Fibroblast of the aortic adventitia (primary cell): Measurements from ENCODE around the gene EML6. TPM values are rescaled to one million over a fixed set of nuclear protein-coding genes. Genes with fewer than 3 reads are reported as not detected.

Experiments used
- DNase-seq: peaks from one replicate; pipeline ENCODE4 v3.0.0-alpha.2; 2010; ENCODE audit warnings: low read depth
- H3K4me3 ChIP-seq: 2 replicates; pipeline ENCODE4 v1.5.1; 2011; ENCODE audit warnings: low read depth, mild to moderate bottlenecking, control low read depth, low read length, moderate library complexity
- CTCF ChIP-seq: IDR thresholded peaks from 2 replicates; pipeline ENCODE4 v1.5.1; 2011; ENCODE audit warnings: mild to moderate bottlenecking, low read length, control low read depth, inconsistent platforms; ENCODE audit not compliant: insufficient read depth
- total RNA-seq: library from RNA; depleted of rRNA; stranded (reverse); fragments of >200 nt; gene quantifications from 2 replicates; pipeline ENCODE4 v1.2.3, GENCODE V29; 2012; ENCODE audit warnings: low replicate concordance

EML6 gene
- total RNA-seq, 1 donor, result 2.8 TPM

DNA sequence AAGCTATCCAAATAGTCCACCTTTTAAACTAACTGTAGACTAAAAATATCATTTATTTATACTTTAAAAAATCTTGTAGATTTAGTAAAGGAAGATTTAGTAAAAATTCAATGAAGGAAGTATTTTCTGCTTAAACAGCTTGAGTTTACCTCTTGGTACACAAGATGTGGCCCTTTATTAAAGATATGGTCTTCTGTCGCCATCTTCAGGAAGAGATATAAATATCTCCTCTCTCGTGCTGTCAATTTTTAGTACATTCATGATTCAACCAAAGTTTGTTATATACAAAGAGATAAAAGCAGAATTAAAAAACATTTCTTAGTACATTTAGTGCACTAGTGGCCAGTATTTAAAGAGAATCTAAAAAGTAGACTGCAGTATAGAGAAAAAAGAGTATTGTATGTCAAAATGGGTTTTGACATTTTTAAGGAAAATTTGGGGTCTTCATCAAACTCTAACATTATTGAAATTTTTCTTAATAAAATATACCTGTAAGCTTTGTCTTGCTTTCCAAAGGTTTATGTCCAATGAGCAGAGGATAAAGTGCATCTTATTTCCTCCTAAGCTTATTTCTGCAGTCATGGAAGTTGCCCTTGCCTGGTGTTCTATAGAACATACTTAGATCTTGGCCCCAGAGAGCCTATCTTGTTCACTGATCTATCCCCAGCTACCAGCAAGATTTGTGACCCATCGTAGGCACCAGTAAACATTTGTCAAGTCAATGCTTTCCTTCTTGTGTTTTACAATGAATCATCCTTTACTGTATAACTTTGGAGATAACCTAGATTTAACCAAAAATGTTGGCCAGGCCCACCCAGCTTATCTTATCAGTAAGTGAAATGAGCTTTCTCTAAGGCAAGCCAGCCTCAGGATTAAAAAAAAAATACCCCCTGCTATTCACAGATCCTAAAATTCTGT lies 18.5 kb upstream of the EML6 start:
- peak; percentile 88 for DNase-seq
- peak; percentile 58 for TF ChIP-seq CTCF

DNA sequence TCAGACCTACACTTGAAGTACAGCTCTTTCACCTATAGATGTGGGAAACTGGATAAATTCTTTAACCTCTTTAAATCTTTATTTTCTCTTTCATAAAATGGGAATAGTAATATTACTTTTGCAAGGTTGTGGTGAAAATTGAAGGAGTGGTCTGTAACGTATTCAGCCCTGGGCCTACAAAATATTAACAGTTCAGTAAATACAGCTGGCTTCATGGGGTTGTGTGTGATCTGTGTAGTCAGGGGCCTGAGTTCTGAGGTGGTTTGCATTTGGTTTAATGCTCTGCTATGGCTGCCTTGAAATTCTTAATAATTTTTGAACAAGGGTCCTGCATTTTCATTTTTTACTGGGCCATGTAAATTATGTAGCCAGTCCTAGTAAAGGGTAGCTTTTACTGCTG lies 16.8 kb upstream of the EML6 start:
- no peak overlapping the region for H3K4me3 ChIP-seq
- no peak for TF ChIP-seq CTCF
- DNase-seq, result no peak

More for the DNA sequence above, 18.5 kb upstream of the EML6 start:
- H3K4me3 ChIP-seq, result no peak overlapping the region

DNA sequence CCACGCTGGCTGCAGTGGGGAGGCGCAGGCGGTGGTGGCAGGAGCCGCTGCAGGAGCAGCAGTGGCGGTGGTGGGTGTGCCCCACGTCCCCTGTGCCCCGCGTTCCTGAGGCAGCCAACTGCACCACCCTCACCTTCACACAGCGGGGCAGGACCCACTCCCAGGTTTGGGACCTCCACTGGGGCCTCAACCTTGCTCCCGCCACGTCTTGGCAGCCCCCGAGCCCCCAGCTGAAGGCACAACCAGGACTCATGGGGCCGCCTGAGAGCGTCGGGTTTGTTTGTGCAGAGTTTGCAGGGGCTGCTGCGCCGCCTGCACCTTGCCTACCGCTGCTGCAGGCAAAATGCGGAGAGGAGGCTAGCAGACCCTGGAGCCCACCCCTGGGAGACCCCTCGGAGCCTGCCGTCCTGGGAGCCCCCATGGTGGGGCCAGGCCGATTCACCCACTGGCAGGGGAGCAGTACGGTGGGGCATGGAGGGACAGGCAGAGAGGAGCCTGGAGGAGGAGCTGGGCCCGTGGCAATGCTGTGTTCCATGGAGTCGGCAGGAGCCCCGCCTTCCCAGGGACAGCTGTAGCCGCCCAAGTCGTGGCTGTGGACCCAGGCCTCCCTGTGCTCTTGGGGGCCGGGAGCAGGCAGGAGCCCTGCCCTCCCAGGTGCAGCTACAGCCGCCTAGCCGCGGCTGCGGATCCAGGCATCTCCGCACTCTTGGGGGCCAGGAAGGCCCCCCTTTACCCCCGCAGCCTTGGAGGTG lies 14.7 kb upstream of the EML6 start:
- no peak for TF ChIP-seq CTCF
- H3K4me3 ChIP-seq, result no peak overlapping the region
- DNase-seq, result no peak

DNA sequence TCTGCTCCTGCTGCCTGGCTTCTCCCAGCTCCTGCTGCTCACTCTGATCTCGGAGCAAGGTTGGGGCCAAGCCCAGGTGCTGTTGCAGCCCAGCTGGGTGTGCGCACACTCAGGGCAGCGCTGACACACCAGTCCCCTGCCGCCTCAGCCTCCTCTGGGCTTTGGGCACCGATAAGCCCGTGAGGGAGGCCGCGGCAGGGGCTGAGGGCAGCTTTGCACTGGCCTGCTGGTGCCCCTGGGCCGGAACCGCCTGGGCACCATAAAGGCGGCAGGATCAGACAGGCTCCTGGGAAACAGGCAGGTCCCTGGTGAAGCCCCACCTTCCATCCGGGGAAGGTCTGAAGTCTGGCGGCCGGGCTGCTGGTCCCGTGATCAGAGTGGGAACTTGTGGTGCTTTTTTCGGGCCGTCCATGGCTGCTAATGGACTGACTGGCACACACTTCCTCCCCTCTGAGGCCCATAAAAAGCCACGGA lies 14.1 kb upstream of the EML6 start:
- no peak for DNase-seq
- no peak overlapping the region for H3K4me3 ChIP-seq
- no peak for TF ChIP-seq CTCF

DNA sequence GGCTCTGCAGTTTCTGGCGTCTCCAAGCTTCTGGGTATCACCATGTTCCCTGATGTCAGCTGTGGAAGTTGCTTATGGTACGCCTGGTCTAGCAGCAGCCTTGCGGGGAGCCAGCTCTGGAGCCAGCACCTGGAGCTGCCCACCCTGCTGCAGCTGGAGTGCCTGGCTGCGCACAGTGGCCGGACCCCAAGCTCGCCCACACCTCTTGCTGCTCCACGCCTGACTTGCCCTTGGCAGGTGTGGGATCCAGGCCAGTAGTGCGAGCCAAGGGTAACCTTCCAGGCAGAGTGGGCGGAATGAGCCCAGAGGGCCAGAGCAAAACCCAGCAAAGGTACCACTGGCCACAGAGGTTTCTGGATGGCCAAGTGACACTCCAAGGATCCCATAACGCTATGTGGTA lies 13.2 kb upstream of the EML6 start:
- H3K4me3 ChIP-seq, result no peak overlapping the region
- no peak for DNase-seq
- no peak for TF ChIP-seq CTCF

- H3K4me3 ChIP-seq, result no peak overlapping the region
- no peak for TF ChIP-seq CTCF
- DNase-seq, result no peak
Observed at GRCh38 chr2:54712516-54712915, 10.9 kb upstream of the EML6 start.
